ENCODE measurements around the gene CALML5.
"Not testable (repeated sequence)": the region's sequence is repeated elsewhere in the genome, so short reads cannot be mapped to it uniquely, and the experiment has no call there.

The CALML5 gene

DNA sequence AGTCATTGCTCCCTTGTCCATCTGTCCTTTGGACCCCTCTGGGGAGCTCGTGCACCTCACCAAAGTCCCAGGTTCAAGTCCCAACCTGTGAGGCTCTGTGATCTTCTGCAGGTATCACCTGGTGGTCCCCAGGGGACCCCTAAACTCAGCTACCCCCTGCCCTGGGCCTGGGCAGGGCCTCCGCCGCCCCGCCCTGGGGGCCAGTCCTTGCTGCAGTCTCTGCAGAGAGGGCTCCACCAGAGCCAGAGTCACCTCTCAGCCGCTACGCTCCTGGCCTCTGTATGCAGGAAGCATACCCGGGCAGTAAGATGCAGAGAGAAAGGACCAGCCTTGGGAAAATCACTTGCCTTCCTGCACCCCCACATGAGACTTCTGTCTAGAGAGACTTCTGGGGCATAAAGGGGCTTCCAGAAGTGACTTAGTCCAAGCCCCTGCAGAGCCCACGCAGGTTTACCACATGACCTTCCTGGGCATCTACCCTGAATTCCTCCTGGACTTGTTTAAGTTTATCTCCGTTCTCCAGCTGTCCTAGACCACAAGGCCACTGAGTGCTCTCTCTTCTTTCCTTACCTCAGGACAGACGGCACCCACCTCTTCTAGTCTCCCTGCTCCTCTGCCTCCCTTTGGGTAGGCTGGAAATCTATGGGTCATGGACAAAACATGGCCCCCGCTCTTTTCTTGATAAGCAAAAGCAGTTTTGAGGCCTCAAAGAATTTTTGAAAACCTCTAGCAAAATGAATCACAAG is 21.2 kb downstream of the CALML5 start:
- H3K9me3 ChIP-seq (ENCODE audit: insufficient read depth, low read length), result no peaks in the 10 kb centered on the region
- no peaks in the 10 kb centered on the region for H3K79me2 ChIP-seq (ENCODE audit: low read length)
- H3K9ac ChIP-seq (ENCODE audit: low read length), result no peak overlapping the region
- no peaks in the 10 kb centered on the region for H4K20me1 ChIP-seq (ENCODE audit: insufficient read depth, low read length)
- H3K4me1 ChIP-seq (ENCODE audit: low read length), result peaks cover 6% of the 10 kb centered on the region; the same call in 1 of the 2 replicates
- TF ChIP-seq EZH2phosphoT487 (IDR thresholded peaks at IDR 0.05; ENCODE audit: low read depth), result no peak
- TF ChIP-seq, protein P1, sequence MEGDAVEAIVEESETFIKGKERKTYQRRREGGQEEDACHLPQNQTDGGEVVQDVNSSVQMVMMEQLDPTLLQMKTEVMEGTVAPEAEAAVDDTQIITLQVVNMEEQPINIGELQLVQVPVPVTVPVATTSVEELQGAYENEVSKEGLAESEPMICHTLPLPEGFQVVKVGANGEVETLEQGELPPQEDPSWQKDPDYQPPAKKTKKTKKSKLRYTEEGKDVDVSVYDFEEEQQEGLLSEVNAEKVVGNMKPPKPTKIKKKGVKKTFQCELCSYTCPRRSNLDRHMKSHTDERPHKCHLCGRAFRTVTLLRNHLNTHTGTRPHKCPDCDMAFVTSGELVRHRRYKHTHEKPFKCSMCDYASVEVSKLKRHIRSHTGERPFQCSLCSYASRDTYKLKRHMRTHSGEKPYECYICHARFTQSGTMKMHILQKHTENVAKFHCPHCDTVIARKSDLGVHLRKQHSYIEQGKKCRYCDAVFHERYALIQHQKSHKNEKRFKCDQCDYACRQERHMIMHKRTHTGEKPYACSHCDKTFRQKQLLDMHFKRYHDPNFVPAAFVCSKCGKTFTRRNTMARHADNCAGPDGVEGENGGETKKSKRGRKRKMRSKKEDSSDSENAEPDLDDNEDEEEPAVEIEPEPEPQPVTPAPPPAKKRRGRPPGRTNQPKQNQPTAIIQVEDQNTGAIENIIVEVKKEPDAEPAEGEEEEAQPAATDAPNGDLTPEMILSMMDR (IDR thresholded peaks at IDR 0.05; ENCODE audit: low read depth, low read length), result no peak
- no peak overlapping the region for H3K4me3 ChIP-seq (ENCODE audit: low read length)
- no peaks in the 10 kb centered on the region for H3K36me3 ChIP-seq (replicated peaks; ENCODE audit: low read depth, low read length)
- H3K27me3 ChIP-seq (ENCODE audit: low read depth, low read length), result no peaks in the 10 kb centered on the region
- H3K27ac ChIP-seq (ENCODE audit: low read length), result no peak overlapping the region
- H3K4me2 ChIP-seq (ENCODE audit: low read length), result no peak overlapping the region
- H2AFZ ChIP-seq (ENCODE audit: low read depth, low read length), result no peak overlapping the region

DNA sequence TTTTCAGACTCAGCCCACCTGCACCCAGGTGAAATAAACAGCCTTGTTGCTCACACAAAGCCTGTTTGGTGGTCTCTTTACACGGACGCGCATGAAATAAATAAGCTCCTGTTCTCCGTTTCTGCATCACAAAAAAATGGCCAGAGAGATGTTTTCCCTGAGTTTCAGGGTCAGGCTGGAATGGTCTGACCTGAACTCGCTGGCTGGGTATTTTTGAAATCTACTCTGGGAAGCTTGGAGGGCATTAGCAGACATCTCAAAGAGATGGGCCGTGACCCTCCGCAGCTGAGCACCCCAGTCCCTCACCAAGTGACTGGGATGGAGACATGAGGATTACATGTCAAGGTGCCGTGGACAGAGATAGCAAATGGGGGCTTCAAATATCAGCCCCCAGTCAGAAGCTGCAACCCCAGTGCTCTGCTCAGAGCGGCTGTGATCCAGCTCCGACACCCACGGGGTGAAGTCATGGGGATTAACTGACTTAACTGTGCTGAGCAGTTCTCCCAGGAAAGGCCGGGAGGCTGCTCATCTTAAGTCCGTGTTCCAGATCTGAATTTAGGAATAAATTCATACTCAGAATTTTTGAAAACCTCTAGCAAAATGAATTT is 22.3 kb downstream of the CALML5 start:
- Histone ChIP-seq H2AFZ (ENCODE audit: low read depth, low read length) (no peak overlapping the region), H3K9me3 (ENCODE audit: insufficient read depth, low read length) (no peaks in the 10 kb centered on the region), H3K27me3 (ENCODE audit: low read depth, low read length) (no peaks in the 10 kb centered on the region), H4K20me1 (ENCODE audit: insufficient read depth, low read length) (no peaks in the 10 kb centered on the region), H3K4me2 (ENCODE audit: low read length) (no peak overlapping the region), H3K36me3 (replicated peaks; ENCODE audit: low read depth, low read length) (no peaks in the 10 kb centered on the region), H3K4me3 (ENCODE audit: low read length) (no peak overlapping the region), H3K9ac (ENCODE audit: low read length) (no peak overlapping the region), H3K79me2 (ENCODE audit: low read length) (no peaks in the 10 kb centered on the region), H3K4me1 (ENCODE audit: low read length) (peaks cover 6% of the 10 kb centered on the region; the same call in 1 of the 2 replicates), H3K27ac (ENCODE audit: low read length) (no peak overlapping the region)
- TF ChIP-seq, protein P1 (IDR thresholded peaks at IDR 0.05; ENCODE audit: low read depth, low read length), result no peak
- no peak for TF ChIP-seq EZH2phosphoT487 (IDR thresholded peaks at IDR 0.05; ENCODE audit: low read depth)

DNA sequence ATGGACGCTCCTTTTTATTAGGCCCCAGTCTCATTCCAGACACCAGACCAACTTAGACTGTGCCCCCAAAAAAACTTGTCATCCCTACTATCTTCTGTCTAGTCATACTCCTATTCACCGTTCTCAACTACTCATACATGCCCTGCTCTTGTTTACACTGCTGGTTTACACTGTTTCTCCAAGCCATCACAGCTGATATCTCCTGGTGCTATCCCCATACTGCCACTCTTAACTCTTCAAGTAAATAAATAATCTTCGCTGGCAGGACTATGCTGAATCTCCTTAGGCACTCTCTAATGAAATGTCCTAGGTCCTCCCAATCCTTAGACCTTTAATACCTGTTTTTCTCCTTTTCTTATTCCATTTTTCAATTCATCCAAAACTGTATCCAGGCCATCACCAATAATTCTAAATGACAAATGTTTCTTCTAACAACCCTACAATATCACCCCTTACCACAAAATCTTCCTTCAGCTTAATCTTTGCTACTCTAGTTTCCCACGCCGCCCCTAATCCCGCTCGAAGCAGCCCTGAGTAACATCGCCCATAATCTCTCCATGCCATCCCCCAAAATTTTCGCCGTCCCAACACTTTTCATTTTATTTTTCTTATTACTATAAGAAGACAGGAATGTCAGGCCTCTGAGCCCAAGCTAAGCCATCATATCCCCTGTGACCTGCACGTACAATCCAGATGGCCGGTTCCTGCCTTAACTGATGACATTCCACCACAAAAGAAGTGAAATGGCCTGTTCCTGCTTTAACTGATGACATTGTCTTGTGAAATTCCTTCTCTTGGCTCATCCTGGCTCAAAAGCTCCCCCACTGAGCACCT is 23.2 kb downstream of the CALML5 start:
- H3K4me3 ChIP-seq (ENCODE audit: low read length); H3K79me2 ChIP-seq (ENCODE audit: low read length); H3K9me3 ChIP-seq (ENCODE audit: insufficient read depth, low read length); H3K4me2 ChIP-seq (ENCODE audit: low read length); H3K27me3 ChIP-seq (ENCODE audit: low read depth, low read length); H3K9ac ChIP-seq (ENCODE audit: low read length); H3K4me1 ChIP-seq (ENCODE audit: low read length); H4K20me1 ChIP-seq (ENCODE audit: insufficient read depth, low read length); H3K27ac ChIP-seq (ENCODE audit: low read length); H2AFZ ChIP-seq (ENCODE audit: low read depth, low read length); H3K36me3 ChIP-seq (replicated peaks; ENCODE audit: low read depth, low read length): not testable (repeated sequence)

DNA sequence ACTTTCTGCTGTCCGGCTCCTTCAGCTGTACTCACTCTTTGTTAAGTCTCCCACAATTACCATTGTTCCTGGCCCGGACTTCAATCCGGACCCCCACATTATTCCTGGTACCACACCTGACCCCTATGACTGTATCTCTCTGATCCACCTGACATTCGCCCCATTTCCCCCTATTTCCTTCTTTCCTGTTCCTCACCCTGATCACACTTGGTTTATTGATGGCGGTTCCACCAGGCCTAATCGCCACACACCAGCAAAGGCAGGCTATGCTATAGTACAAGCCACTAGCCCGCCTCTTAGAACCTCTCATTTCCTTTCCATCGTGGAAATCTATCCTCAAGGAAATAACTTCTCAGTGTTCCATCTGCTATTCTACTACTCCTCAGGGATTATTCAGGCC is 24.3 kb downstream of the CALML5 start:
- not testable (repeated sequence) for H3K9ac ChIP-seq (ENCODE audit: low read length); H4K20me1 ChIP-seq (ENCODE audit: insufficient read depth, low read length); H3K36me3 ChIP-seq (replicated peaks; ENCODE audit: low read depth, low read length); H3K4me3 ChIP-seq (ENCODE audit: low read length); H3K4me2 ChIP-seq (ENCODE audit: low read length); H3K27me3 ChIP-seq (ENCODE audit: low read depth, low read length); H3K4me1 ChIP-seq (ENCODE audit: low read length); H2AFZ ChIP-seq (ENCODE audit: low read depth, low read length); H3K79me2 ChIP-seq (ENCODE audit: low read length); H3K9me3 ChIP-seq (ENCODE audit: insufficient read depth, low read length); H3K27ac ChIP-seq (ENCODE audit: low read length)

DNA sequence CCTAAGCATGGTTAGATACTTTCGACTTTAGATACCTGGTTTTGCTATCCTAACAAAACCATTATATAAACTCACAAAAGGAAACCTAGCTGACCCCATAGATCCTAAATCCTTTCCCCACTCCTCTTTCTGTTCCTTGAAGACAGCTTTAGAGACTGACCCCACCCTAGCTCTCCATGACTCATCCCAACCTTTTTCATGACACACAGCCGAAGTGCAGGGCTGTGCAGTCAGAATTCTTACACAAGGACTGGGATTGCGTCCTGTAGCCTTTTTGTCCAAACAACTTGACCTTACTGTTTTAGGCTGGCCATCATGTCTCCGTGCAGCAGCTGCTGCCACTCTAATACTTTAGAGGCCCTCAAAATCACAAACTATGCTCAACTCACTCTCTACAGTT is 24.7 kb downstream of the CALML5 start:
- not testable (repeated sequence) for H3K27ac ChIP-seq (ENCODE audit: low read length); H4K20me1 ChIP-seq (ENCODE audit: insufficient read depth, low read length); H2AFZ ChIP-seq (ENCODE audit: low read depth, low read length); H3K4me2 ChIP-seq (ENCODE audit: low read length); H3K4me1 ChIP-seq (ENCODE audit: low read length); H3K9ac ChIP-seq (ENCODE audit: low read length); H3K36me3 ChIP-seq (replicated peaks; ENCODE audit: low read depth, low read length); H3K27me3 ChIP-seq (ENCODE audit: low read depth, low read length); H3K79me2 ChIP-seq (ENCODE audit: low read length); H3K9me3 ChIP-seq (ENCODE audit: insufficient read depth, low read length); H3K4me3 ChIP-seq (ENCODE audit: low read length)
